Measurements from ENCODE around the gene ITGB5. TPM values are rescaled to one million over a fixed set of nuclear protein-coding genes. Genes with fewer than 3 reads are reported as not detected.

ITGB5 gene
- total RNA-seq, 2 donors from 2014 or later, result 73.5 to 88.7 TPM

- no peaks in the 10 kb centered on the region for H3K36me3 ChIP-seq (replicated peaks in 1 of 2; ENCODE audit: insufficient read depth in 1 of 2, low read depth in 2 of 2)
- no peak overlapping the region for H3K27ac ChIP-seq
- no peaks in the 10 kb centered on the region for H3K27me3 ChIP-seq
- H3K4me1 ChIP-seq, result peaks cover 6% of the 10 kb centered on the region
- no peak for TF ChIP-seq POLR2A (IDR thresholded peaks at IDR 0.05)
- no peak for TF ChIP-seq CTCF (IDR thresholded peaks at IDR 0.05)
- no peak for DNase-seq
- intact Hi-C loops (cut with DNase I), result no loop called here
- WGBS, 2 donors, result 85 to 87% methylated on average over 7 of the region's 7 CpGs
- ATAC-seq, result no peak
- H3K9me3 ChIP-seq, result no peaks in the 10 kb centered on the region
- no peak overlapping the region for H3K4me3 ChIP-seq
Measured at GRCh38 chr3:124884474-124885101, 2.6 kb downstream of the ITGB5 start.

- no peaks in the 10 kb centered on the region for H3K9me3 ChIP-seq
- H3K27me3 ChIP-seq, result no peaks in the 10 kb centered on the region
- peaks cover 13% of the 10 kb centered on the region for H3K4me1 ChIP-seq
- ATAC-seq (no peak), DNase-seq (no peak)
- intact Hi-C loops (cut with DNase I), result no loop called here
- no peak for TF ChIP-seq CTCF (IDR thresholded peaks at IDR 0.05)
- no peak for TF ChIP-seq POLR2A (IDR thresholded peaks at IDR 0.05)
- H3K27ac ChIP-seq, result no peak overlapping the region
- H3K4me3 ChIP-seq, result no peak overlapping the region
- 82 to 86% methylated on average over 6 to 7 of the region's 7 CpGs for WGBS, 2 donors
- no peaks in the 10 kb centered on the region for H3K36me3 ChIP-seq (replicated peaks in 1 of 2; ENCODE audit: insufficient read depth in 1 of 2, low read depth in 2 of 2)
Measured at GRCh38 chr3:124883766-124884473, 3.2 kb downstream of the ITGB5 start.

DNA sequence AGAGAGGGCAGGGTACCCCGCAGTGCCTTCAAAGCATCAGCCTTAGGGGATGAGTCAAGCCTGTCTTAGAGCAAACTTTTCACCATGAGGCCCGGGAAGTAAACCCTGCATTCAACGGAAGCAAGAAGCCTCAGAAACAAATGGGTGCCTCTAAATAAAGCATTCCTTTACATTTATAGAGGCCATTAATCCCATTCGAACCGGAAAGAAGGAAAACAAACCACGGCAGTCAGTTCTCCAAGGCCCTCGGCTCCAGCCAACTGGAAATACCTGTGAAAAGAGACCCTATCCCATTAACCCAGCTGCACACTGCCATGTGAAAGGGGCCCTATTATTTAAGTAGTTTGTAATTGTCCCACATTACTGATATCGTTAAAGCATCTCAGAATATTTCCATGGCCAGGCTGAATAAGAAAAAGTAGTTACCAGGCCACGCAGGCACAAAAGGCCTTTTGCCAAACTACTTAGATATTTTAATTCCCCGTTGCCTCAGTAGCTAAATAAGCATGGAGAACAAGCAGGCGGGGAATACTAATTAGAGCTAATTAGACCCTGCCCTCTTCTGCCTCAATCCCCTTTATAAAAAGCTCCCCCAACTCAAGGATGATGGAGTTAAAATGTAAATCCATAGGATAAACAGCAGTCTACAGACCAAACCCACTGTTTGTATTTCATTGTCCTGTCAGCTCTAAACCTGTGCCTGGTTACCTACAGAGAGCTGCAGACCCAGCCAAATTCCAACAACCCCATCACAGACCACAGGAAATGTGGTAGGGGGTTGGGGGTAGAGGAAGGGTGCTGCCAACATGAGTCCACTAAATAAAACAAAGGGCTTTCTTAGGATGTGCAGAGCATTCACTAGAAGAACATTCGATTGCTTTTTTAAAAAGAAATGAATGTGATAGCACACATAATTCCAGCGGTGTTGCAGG lies 4.1 kb downstream of the ITGB5 start:
- intact Hi-C loops (cut with DNase I), result no loop called here
- no peak overlapping the region for H3K27ac ChIP-seq
- no peak for TF ChIP-seq POLR2A (IDR thresholded peaks at IDR 0.05)
- TF ChIP-seq CTCF (IDR thresholded peaks at IDR 0.05), result no peak
- H3K27me3 ChIP-seq, result no peaks in the 10 kb centered on the region
- ATAC-seq (no peak), DNase-seq (no peak)
- WGBS, 2 donors, result 88 to 90% methylated on average over 13 of the region's 13 CpGs
- no peak overlapping the region for H3K4me3 ChIP-seq
- no peaks in the 10 kb centered on the region for H3K36me3 ChIP-seq (replicated peaks in 1 of 2; ENCODE audit: insufficient read depth in 1 of 2, low read depth in 2 of 2)
- peaks cover 21% of the 10 kb centered on the region for H3K4me1 ChIP-seq
- H3K9me3 ChIP-seq, result no peaks in the 10 kb centered on the region

- H3K27me3 ChIP-seq, result no peaks in the 10 kb centered on the region
- peaks cover 29% of the 10 kb centered on the region for H3K4me1 ChIP-seq
- H3K4me3 ChIP-seq, result no peak overlapping the region
- no peak for DNase-seq
- intact Hi-C loops (cut with DNase I), result no loop called here
- H3K9me3 ChIP-seq, result no peaks in the 10 kb centered on the region
- TF ChIP-seq POLR2A (IDR thresholded peaks at IDR 0.05) (no peak), CTCF (IDR thresholded peaks at IDR 0.05) (no peak)
- 92 to 95% methylated on average over 11 of the region's 11 CpGs for WGBS, 2 donors
- H3K36me3 ChIP-seq (replicated peaks in 1 of 2; ENCODE audit: insufficient read depth in 1 of 2, low read depth in 2 of 2), result no peaks in the 10 kb centered on the region
- no peak for ATAC-seq
- H3K27ac ChIP-seq, result no peak overlapping the region
Measured at GRCh38 chr3:124881976-124882697, 5.0 kb downstream of the ITGB5 start.
